GM19324 (cell line): Measurements from ENCODE around the gene THAP12.
"Not testable (repeated sequence)": the region's sequence is repeated elsewhere in the genome, so short reads cannot be mapped to it uniquely, and the experiment has no call there.

ENCODE experiments used
- ATAC-seq: cut with Tn5 transposase; IDR thresholded peaks from one replicate; pipeline ENCODE4 v1.9.1; 2021; ENCODE audit warnings: mild to moderate bottlenecking, moderate library complexity; ENCODE audit not compliant: unreplicated experiment, low FRiP score

Gene THAP12

DNA sequence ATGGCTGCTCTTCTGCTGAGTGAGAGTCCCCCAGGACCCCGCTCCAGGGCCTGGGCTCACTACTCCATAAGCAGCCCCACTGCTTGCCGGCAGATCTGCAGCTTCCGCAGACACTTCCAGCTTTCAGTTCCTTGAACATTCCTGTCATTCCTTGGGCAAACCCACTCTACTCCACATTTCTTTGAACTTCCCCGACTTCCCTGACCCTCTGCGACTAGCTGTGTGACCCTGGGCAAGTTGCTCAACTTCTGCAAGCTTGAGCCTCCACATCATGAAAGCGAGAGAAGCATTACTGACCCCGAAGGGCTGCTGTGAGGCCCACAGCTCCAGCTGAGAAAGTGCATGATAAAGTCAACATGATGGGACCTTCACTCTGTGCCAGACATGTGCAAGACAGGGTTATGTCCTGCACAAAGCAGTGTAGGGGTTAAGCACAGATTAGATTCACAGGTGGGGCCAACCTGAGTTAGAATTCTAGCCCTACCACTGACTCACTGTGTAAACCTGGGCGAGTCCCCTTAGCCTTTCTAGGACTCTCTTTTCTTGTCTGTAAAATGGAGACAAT is 51.8 kb downstream of the THAP12 start:
- no peak for ATAC-seq

GRCh38 chr11:76327756-76328388 is 53.1 kb downstream of the THAP12 start:
- ATAC-seq, result no peak

GRCh38 chr11:76327202-76327601 is 53.7 kb downstream of the THAP12 start:
- ATAC-seq, result no peak

DNA sequence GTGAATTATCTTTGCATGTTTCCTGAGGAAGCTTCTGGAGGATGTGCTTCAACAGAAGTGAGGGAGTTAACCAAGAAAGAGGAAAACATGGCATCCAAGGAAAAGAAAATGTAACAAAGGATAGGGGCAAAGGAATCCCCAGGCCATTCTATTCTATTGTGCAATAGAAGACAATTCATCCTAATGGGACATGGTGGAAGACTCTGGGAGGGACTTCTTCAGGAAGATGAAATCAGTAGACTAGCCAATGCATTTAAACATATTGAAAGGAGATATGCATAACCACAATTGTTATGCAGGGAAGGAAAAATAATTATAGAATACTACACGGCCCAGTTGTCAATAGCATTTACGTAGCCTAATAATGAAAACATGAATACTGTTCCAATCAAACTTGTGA is 55.7 kb downstream of the THAP12 start:
- ATAC-seq, result no peak

- ATAC-seq, result no peak
Measured at GRCh38 chr11:76323804-76324203, 57.1 kb downstream of the THAP12 start.

DNA sequence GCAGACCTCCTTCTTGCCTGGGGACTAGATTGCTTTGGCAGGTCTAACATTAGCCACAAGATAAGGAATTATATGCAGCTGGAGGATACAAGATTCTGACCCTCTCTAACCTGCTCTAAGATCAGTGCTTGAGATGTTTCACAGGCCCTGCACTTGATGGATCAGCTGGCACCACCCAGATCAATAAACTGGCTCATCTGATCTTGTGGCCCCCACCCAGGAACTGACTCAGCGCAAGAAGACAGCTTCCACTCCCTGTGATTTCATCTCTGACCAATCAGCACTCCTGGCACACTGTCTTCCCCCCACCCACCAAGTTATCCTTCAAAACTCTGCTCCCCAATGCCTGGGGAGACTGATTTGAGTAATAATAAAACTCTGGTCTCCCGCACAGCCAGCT is 57.6 kb downstream of the THAP12 start:
- ATAC-seq, result not testable (repeated sequence)

DNA sequence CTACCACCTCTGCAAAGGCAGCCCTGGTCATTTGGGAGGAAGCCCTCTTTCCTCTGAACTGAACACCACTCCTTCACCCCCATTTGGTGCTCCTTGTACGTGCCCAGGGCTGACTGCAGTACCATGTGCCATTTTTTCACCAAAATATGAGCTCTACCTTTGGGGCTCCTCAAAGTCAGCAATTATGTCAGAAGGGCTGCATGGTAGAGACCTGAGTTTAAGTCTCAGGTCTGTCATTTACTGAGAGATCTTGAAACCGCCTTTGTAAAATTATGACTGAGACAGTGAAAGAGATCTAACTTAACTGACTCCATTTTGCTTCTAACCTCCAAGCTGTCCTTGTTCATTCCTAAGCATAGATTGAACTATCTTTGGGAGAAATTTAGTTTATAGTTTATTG is 58.0 kb downstream of the THAP12 start:
- no peak for ATAC-seq

DNA sequence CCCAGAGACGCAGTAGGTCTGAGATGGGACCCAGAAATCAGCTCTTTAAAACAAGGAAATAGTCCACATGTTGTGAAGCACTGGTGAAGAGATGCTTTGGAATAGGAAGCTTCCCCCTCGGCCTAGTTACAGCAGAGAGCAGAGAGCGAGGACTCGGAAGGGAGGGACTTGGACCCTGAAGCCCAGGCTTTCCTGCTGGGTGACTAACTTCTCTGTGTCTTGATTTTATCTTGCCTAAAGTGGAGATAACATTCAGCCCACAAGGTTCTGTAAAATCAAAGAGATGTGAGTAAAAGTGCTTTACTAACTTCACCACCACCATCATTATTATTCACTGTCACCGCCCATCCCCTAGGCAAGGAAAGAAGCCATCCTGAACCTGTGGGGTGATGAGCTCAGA is 58.4 kb downstream of the THAP12 start:
- ATAC-seq, result no peak

GRCh38 chr11:76321820-76322524 is 59.0 kb downstream of the THAP12 start:
- ATAC-seq, result no peak

- ATAC-seq, result no peak
Measured at GRCh38 chr11:76321340-76321739, 59.6 kb downstream of the THAP12 start.

DNA sequence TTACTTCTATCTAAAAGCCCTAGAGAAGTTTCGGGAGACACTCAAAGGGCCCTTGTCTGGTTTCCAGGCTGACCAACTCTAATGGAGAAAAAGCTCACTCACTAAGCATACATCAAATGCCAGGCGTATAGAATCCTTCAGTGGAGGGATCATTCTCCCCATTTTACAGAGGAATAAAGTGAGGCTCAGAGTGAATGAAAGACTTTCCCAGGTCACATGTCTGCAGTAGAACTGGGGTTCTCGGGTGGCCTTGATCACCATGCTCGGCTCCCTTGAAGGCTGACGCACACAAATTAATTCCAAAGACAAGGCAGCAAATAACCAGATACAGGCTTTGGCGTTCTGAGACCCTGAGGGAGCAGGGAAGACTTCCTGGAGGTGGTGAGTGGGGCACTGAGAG is 60.0 kb downstream of the THAP12 start:
- no peak for ATAC-seq

- not testable (repeated sequence) for ATAC-seq
Measured at GRCh38 chr11:76319798-76320197, 61.1 kb downstream of the THAP12 start.

- ATAC-seq, result peak; percentile 63
Measured at GRCh38 chr11:76318744-76319384, 62.1 kb downstream of the THAP12 start.

DNA sequence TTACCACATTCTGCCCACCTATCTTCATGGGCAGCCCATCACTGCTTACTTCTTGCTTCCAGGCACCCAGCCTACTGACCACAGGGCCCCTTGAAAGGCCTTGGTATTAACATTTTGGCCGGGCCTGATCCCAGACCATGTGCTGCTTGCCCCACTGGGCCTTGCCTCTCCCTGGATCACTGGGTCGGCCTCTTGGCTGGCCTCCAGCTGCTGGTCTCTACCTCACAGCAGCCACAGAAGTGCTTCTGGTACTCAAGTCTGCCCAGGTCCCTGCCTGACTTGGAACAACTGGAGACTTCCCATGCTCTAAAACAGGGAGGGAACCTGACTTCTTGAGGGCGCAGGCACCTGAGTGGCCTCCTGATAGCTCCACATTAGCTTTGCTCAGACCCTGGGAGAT is 63.6 kb downstream of the THAP12 start:
- ATAC-seq, result no peak

- ATAC-seq, result no peak
Measured at GRCh38 chr11:76316726-76317125, 64.2 kb downstream of the THAP12 start.

DNA sequence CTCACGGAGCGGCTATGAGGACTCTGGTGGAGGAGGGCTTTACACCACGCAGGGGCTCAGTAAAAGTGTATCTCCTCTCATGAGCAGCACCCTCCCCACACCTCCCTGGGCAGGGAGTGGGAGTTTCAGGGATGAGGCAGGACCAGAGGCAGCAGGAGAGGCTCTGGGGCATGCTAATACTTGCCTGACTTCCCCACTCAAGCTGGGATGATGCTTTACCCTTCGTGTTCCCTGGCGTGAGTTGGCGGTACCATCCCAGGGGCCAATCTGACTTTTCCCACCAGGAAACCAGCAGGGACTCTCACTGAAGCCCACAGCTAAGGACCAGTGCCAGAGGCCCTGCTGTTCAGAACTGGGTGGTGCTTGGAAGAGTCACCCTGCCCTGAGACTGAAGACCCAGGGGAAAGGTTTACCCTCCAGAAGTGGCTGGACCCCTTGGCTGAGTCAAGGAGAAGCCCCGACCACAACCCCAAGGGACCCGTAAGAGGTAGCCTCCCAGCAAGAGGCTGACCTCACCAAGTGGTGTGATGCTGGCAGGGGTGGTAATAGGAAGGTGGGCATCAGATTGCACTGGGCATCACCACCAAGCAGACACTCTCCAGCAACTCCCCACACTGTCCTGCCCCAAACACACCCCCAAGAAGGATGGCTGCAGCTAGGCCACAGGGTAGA is 65.6 kb downstream of the THAP12 start:
- ATAC-seq, result no peak

GRCh38 chr11:76314741-76315090 is 66.2 kb downstream of the THAP12 start:
- no peak for ATAC-seq

GRCh38 chr11:76313913-76314740 is 66.8 kb downstream of the THAP12 start:
- no peak for ATAC-seq

DNA sequence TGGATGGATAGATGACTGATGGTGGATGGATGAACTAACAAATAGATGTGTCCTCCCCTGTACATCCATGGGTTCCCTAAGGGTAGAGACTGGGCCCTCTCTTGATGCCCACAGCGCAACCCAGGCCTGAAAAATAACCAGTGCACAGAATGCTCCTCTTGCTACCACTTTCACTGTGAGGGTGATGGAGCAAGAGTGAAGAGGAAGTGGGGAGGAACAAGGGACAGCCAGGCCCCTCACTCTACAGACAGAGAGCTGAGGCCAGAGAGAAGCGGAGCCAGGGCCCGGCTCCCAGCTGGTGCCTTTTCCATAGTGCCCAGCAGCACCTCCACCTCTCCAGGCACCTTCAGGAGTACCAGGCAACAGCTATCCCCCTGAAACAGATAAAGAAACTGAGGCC is 67.7 kb downstream of the THAP12 start:
- ATAC-seq, result no peak
